ENCODE results near the gene CFAP251. TPM values are rescaled to one million over a fixed set of nuclear protein-coding genes. Genes with fewer than 3 reads are reported as not detected.

CFAP251 gene
- total RNA-seq, 4 donors from 2014 or later: 0.66 to 1.9 (median 0.87) TPM

DNA sequence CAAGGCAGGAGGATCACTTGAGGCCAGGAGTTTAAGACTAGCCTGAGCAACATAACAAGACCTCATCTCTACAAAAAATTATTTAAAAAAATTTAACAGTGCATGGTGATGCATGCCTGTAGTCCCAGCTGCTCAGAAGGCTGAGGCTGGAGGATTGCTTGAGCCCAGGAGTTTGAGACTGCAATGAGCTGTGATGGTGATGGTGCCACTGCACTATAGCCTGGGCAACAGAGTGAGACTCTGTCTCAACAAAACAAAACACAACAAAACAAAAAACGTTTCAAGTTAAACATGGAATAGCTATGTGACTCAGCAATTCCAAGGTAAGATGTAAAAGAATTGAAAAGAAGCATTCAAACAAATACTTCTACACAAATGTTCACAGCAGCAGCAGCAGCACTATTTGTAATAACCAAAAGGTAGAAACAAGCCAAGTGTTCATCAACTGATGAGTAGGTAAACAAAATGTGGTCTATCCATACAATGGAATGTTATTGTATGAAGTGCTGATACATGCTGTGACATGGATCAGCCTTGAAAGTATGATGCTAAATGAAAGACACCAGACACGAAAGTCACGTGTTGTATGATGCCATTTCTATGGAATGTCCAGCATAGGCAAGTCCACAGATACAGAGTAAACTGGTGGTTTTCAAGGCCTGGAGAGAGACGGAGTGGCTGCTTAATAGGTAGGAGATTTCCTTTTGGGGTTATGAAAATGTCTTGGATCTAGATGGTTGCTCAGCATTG is 31.4 kb downstream of the CFAP251 start:
- Histone ChIP-seq H3K4me1 (no peaks in the 10 kb centered on the region), H3K9me3 (no peaks in the 10 kb centered on the region), H3K36me3 (no peaks in the 10 kb centered on the region), H3K27ac (replicated peaks in 1 of 4) (no peak overlapping the region), H3K27me3 (no peaks in the 10 kb centered on the region), H3K4me3 (no peak overlapping the region)
- intact Hi-C loops (cut with DNase I): no loop called here
- no peak for DNase-seq (ENCODE audit: extremely low spot score)
- WGBS: 82% methylated on average over 4 of the region's 4 CpGs
- TF ChIP-seq EP300 (IDR thresholded peaks at IDR 0.05) (no peak), POLR2A (IDR thresholded peaks at IDR 0.05; ENCODE audit: low read depth) (no peak), POLR2AphosphoS5 (IDR thresholded peaks at IDR 0.05) (no peak)
- TF ChIP-seq, protein P1, sequence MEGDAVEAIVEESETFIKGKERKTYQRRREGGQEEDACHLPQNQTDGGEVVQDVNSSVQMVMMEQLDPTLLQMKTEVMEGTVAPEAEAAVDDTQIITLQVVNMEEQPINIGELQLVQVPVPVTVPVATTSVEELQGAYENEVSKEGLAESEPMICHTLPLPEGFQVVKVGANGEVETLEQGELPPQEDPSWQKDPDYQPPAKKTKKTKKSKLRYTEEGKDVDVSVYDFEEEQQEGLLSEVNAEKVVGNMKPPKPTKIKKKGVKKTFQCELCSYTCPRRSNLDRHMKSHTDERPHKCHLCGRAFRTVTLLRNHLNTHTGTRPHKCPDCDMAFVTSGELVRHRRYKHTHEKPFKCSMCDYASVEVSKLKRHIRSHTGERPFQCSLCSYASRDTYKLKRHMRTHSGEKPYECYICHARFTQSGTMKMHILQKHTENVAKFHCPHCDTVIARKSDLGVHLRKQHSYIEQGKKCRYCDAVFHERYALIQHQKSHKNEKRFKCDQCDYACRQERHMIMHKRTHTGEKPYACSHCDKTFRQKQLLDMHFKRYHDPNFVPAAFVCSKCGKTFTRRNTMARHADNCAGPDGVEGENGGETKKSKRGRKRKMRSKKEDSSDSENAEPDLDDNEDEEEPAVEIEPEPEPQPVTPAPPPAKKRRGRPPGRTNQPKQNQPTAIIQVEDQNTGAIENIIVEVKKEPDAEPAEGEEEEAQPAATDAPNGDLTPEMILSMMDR (IDR thresholded peaks at IDR 0.05): no peak

DNA sequence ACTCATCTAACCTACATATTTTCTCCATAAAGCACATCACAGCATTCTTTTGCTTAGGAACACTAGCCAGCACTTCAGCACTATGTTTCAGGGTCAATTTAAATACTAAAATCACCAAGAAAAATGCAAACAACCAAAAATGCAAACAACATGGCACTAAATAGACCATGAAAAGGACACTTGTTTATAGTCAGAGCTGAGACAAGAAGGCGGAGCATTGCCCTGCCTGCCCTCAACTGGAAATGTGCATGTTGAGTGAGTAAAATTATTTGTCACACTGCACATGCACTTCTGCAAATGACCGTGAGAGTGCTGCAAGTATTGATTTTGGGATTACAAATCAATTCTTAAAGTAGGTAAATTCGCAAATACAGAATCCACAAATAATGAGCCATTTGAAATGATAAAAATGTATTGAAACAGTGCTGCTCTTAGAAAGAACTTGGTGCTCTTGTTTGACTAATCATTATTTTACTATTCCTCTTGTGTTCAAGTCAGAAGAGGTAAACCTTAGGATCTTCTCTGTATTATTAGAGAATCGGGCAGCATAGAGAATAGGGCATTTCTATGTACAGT is 34.8 kb downstream of the CFAP251 start:
- Histone ChIP-seq H3K36me3 (no peaks in the 10 kb centered on the region), H3K9me3 (no peaks in the 10 kb centered on the region), H3K4me1 (no peaks in the 10 kb centered on the region), H3K27me3 (no peaks in the 10 kb centered on the region), H3K27ac (replicated peaks in 1 of 4) (no peak overlapping the region), H3K4me3 (no peak overlapping the region)
- TF ChIP-seq EP300 (IDR thresholded peaks at IDR 0.05) (no peak), POLR2AphosphoS5 (IDR thresholded peaks at IDR 0.05) (no peak), POLR2A (IDR thresholded peaks at IDR 0.05; ENCODE audit: low read depth) (no peak)
- TF ChIP-seq, protein P1 (IDR thresholded peaks at IDR 0.05): no peak
- WGBS: 98% methylated on average over 4 of the region's 4 CpGs
- intact Hi-C loops (cut with DNase I): no loop called here
- DNase-seq (ENCODE audit: extremely low spot score): no peak

DNA sequence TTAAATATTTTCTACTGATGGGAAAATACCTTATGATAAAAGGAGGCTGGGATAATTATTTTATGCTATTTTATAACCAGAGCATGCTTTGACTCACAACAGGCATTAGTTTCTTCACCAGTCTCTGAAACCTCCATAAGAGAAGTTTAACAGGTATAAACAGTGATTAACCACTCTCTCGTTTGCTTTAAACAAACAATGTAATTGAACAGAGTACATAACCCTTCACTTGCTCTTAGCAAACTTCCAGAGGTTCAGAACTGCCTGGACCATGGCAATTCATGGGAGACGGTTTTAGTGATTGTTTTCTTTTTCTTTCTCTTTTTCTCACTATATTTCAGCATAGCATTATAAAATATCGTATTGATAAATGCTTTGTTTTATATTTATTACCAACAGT is 35.3 kb downstream of the CFAP251 start:
- H3K27ac ChIP-seq (replicated peaks in 1 of 4): no peak overlapping the region
- no peaks in the 10 kb centered on the region for H3K27me3 ChIP-seq
- TF ChIP-seq EP300 (IDR thresholded peaks at IDR 0.05): no peak
- no peak for TF ChIP-seq POLR2A (IDR thresholded peaks at IDR 0.05; ENCODE audit: low read depth)
- TF ChIP-seq, protein P1 (IDR thresholded peaks at IDR 0.05): no peak
- no peak for TF ChIP-seq POLR2AphosphoS5 (IDR thresholded peaks at IDR 0.05)
- no peaks in the 10 kb centered on the region for H3K9me3 ChIP-seq
- H3K4me1 ChIP-seq: no peaks in the 10 kb centered on the region
- no peaks in the 10 kb centered on the region for H3K36me3 ChIP-seq
- DNase-seq (ENCODE audit: extremely low spot score): no peak
- no peak overlapping the region for H3K4me3 ChIP-seq
- 90% methylated on average over 3 of the region's 3 CpGs for WGBS
- intact Hi-C loops (cut with DNase I): no loop called here

DNA sequence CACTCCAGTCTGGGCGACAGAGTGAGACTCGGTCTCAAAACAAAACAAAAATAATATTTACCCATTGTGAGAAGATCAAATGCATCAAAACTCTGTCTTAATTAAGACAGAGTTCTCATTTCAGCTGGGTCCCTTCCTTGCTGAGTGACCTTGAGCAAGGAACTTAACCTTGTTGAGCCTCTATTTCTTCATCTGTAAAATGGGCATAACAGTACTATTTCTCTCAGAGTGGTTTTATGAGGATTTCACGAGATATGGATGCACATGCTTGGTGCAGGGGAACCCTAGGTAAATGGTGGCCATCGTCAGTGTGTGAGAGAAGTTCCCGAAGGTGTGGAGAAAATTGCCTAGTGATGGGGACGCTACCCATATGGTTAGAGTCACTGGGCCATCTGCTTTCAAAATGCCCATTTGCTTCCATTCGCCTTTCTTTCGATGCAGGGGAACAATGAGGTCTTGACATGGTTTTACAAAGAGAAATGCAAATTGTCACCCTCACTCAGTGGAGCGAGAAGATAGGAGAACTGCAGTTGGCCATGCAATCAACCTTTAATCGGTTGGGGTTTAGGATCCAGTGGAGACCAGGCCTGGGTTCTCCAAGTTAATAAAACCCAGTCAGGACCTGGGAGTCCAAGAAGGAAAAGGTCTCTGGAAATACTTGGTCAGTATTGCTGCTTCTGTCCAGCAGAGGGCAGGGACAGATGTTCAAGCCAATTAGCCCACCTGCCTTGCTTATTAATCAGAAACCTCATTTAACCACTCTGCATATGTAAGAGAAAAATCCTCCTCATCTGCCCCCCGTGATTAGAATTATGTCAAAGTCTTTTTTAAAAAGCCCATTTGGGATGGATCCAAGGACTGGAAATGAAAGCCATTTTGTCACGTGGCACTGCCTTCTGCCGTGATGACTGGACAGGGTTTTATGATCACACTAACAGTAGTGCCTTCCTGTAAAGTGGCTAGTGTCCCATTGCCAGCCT is 37.2 kb downstream of the CFAP251 start:
- no peak for TF ChIP-seq POLR2AphosphoS5 (IDR thresholded peaks at IDR 0.05)
- TF ChIP-seq, protein P1 (IDR thresholded peaks at IDR 0.05): peak; percentile 29 to 47 (median 42)
- no peaks in the 10 kb centered on the region for H3K27me3 ChIP-seq
- no peaks in the 10 kb centered on the region for H3K9me3 ChIP-seq
- H3K4me3 ChIP-seq: no peak overlapping the region
- H3K36me3 ChIP-seq: no peaks in the 10 kb centered on the region
- intact Hi-C loops (cut with DNase I): no loop called here
- no peak overlapping the region for H3K27ac ChIP-seq (replicated peaks in 1 of 4)
- peaks cover 0 to 3% (median 0%) of the 10 kb centered on the region in 4 donors for H3K4me1 ChIP-seq
- WGBS: 89% methylated on average over 13 of the region's 13 CpGs
- DNase-seq (ENCODE audit: extremely low spot score): no peak
